GM10266 (cell line): ENCODE data around the gene DIAPH2.

Experiments used
- DNase-seq: peaks from one replicate; pipeline ENCODE4 v3.0.0; 2012; ENCODE audit errors: extremely low spot score
- TF ChIP-seq, protein P1 (sequence below): IDR thresholded peaks from 2 replicates; pipeline ENCODE4 v1.5.1; 2012; ENCODE audit warnings: mild to moderate bottlenecking, low read depth; ENCODE audit not compliant: control insufficient read depth, insufficient read depth; ENCODE audit errors: missing control alignments

The DIAPH2 gene

GRCh38 chrX:97102938-97103337, 418.3 kb downstream of the DIAPH2 start:
- TF ChIP-seq, protein P1, sequence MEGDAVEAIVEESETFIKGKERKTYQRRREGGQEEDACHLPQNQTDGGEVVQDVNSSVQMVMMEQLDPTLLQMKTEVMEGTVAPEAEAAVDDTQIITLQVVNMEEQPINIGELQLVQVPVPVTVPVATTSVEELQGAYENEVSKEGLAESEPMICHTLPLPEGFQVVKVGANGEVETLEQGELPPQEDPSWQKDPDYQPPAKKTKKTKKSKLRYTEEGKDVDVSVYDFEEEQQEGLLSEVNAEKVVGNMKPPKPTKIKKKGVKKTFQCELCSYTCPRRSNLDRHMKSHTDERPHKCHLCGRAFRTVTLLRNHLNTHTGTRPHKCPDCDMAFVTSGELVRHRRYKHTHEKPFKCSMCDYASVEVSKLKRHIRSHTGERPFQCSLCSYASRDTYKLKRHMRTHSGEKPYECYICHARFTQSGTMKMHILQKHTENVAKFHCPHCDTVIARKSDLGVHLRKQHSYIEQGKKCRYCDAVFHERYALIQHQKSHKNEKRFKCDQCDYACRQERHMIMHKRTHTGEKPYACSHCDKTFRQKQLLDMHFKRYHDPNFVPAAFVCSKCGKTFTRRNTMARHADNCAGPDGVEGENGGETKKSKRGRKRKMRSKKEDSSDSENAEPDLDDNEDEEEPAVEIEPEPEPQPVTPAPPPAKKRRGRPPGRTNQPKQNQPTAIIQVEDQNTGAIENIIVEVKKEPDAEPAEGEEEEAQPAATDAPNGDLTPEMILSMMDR: no peak

GRCh38 chrX:97109730-97110129, 425.1 kb downstream of the DIAPH2 start:
- DNase-seq: no peak
- TF ChIP-seq, protein P1: no peak

More at GRCh38 chrX:97102938-97103337, 418.3 kb downstream of the DIAPH2 start:
- no peak for DNase-seq

- TF ChIP-seq, protein P1: no peak
- no peak for DNase-seq
Observed at GRCh38 chrX:97117572-97117971, 432.9 kb downstream of the DIAPH2 start.

DNA sequence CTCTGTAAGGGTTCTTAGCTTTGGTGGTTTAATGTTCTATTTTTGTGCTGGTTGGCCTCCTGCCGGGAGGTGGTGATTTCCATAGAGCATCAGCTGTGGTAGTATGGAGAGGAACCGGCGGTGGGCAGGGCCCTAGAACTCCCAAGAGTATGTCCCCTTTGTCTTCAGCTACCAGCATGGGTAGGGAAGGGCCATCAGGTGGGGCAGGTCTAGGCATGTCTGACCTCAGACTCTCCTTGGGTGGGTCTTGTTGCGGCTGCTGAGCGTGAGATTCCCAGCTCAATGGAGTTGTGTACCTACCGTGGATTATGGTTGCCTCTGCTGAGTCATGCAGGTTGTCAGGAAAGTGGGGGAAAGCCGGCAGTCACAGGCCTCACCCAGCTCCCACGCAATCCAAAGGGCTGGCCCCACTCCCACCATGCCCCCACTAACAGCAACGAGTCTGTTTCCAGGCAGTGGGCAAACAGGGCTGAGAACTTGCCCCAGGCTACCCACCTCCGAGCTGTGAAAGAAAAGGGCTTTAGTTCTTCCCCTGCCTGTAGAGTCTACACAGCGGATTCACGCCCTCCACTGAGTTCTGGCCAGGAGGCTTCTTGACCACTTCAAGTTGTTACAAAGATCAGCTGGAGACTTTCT, 434.9 kb downstream of the DIAPH2 start:
- TF ChIP-seq, protein P1: no peak
- no peak for DNase-seq

DNA sequence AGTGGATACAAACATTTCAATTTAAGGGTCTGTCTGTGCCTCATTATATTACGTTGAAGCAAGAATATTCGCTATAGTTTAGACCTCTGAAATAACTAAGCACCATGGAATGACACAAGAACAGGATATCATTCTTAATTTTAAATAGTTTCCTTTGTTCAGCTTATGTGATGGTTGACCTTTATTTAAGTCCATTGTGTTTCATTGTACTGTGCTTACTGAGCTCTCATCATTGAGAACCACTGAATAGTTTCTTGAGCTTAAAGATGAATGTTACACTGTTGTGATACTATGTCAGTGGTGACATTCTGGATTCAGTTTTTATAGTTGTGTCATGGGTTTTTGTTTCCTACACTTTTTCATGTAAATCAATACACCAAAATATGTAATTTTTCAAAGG, 438.4 kb downstream of the DIAPH2 start:
- TF ChIP-seq, protein P1: no peak
- DNase-seq: no peak

DNA sequence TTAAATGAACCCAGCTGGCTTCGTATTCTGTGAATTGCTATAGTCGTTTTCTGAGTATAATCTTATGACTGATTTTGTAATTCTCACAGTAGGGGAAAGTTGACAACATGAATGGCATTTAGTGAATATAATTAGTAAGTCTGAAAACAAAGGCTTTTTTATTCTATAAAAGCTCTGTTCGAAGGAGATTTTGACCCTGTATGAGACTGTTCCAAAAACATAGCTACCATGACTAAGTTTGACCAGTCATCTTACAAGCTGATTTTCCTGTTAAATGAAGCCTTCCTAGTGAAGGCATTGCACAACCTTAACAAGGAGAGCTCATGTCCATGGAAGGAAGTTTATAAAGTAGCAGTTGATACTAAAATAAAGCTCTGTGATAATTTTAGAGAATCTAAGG, 441.4 kb downstream of the DIAPH2 start:
- no peak for DNase-seq
- TF ChIP-seq, protein P1: no peak

GRCh38 chrX:97132664-97133415, 448.2 kb downstream of the DIAPH2 start:
- TF ChIP-seq, protein P1: no peak
- peak; percentile 4 for DNase-seq
